Uterus (tissue), 2 donors: ENCODE results near the gene TMSB4X.

Experiments
- POLR2A ChIP-seq, 2 donors: fragments of 450-650 bp; IDR thresholded peaks; one replicate each; pipeline ENCODE4 v1.6.1; 2016; ENCODE audit warnings: antibody characterized with exemption in 2 of 2, mild to moderate bottlenecking in 1 of 2, moderate library complexity in 1 of 2
- TF ChIP-seq, protein P1 (sequence below), 4 experiments: fragments of 200-600 bp in 2 of 4; fragments of 450-650 bp in 2 of 4; sonication (generic) in 2 of 4; IDR thresholded peaks; one replicate each; pipeline ENCODE4 v1.5.1; 2016 to 2019; ENCODE audit warnings: antibody characterized with exemption in 4 of 4, mild to moderate bottlenecking in 2 of 4, moderate library complexity in 1 of 4

DNA sequence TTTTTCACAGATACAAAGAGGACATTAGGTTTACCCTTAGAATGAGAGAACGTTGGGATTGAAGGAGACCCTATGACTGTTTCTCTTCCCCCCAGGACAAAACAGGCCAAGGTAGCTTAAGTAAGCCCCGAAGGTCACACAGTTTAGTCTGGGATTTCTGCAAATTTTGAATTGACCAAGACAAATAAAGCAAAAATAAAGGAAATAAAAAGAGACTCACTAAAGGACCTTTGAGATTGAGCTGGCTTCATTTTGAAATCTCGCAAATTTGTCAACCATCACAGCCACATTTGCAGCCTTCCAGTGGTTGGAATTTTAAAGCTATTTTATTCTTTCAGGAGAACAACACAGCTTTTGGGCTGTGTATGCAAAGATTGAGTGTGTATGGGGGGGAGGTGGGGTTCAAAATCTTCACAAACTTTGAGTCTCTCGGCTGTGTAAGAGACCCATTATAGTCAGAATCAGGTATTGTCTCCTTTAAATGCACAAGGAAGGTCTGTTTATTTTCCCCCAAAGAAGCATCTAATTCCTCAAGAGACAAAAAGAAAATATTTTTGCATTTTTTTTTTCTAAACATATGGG, 4.2 kb downstream of the TMSB4X start:
- TF ChIP-seq POLR2A (IDR thresholded peaks at IDR 0.05), result no peak
- TF ChIP-seq, protein P1, sequence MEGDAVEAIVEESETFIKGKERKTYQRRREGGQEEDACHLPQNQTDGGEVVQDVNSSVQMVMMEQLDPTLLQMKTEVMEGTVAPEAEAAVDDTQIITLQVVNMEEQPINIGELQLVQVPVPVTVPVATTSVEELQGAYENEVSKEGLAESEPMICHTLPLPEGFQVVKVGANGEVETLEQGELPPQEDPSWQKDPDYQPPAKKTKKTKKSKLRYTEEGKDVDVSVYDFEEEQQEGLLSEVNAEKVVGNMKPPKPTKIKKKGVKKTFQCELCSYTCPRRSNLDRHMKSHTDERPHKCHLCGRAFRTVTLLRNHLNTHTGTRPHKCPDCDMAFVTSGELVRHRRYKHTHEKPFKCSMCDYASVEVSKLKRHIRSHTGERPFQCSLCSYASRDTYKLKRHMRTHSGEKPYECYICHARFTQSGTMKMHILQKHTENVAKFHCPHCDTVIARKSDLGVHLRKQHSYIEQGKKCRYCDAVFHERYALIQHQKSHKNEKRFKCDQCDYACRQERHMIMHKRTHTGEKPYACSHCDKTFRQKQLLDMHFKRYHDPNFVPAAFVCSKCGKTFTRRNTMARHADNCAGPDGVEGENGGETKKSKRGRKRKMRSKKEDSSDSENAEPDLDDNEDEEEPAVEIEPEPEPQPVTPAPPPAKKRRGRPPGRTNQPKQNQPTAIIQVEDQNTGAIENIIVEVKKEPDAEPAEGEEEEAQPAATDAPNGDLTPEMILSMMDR (IDR thresholded peaks at IDR 0.05), result no peak
